GM19395 (cell line): Measurements from ENCODE around the gene DOCK7.
"Not testable (repeated sequence)": the region's sequence is repeated elsewhere in the genome, so short reads cannot be mapped to it uniquely, and the experiment has no call there.

Source experiments
- ATAC-seq: cut with Tn5 transposase; IDR thresholded peaks from one replicate; pipeline ENCODE4 v1.9.1; 2021; ENCODE audit warnings: mild to moderate bottlenecking, moderate library complexity; ENCODE audit not compliant: unreplicated experiment

Gene DOCK7

DNA sequence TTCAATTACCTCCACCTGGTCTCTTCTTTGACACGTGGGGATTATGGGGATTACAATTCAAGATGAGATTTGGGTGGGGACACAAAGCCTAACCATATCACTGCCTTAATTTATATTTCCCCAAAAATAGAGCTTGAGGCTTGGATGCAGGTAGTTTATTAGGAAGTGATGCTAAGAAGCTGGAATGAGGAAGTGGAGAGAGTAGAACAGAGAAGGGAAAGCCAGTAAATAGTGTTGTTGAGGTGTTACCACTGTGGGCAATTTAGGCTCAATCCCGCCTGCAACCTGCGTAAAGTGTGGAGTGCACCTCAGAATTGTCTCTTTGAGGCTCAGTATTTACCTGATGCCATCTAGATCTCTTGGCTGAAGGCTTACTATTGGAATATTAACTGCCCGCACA lies 4.9 kb upstream of the DOCK7 start:
- ATAC-seq = no peak

DNA sequence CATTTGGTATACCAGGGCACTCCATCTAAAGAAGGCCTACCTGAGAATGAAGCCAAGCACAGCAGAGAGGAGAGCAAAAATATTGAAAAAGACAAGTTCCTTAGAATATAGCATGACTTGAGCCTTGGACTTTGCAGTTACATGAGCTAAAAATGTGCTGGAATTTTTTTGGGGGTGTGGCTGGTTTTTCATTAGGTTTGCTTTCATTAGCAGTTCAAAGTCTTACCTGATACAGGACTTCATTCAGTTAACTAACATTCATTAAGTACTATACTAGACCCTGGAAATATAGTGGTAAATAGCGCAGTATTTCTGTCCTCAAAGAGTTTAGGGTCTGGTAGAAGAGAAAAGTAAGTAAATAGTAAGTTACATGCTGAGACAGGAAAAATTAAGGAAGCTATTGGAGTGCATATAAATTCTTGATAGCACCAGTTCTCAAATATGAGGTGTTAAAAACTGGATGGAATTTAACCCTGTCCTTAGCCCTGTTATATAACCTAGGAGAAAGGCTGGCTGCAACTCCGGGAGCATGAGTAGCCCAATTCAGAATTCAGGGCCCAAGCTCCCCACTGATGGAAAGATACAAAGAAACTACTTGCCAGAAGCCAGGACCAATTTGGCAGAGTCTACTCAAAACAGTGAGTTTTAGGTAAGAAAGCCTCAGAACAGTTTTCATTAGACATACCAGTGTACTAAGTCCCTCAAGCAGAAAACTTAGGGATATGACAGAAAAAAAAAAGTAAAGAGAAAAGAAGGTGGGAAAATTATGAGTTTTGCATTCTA lies 3.1 kb upstream of the DOCK7 start:
- ATAC-seq = no peak

- ATAC-seq = no peak
These were observed 1.3 kb upstream of the DOCK7 start for GRCh38 chr1:62689524-62689923.

GRCh38 chr1:62688687-62689085 lies 500 bp upstream of the DOCK7 start:
- peak; percentile 12 for ATAC-seq

- ATAC-seq = peak; percentile 54
These were observed 724 bp downstream of the DOCK7 start for GRCh38 chr1:62687421-62687902.

GRCh38 chr1:62686822-62687221 lies 1.4 kb downstream of the DOCK7 start:
- ATAC-seq = no peak

DNA sequence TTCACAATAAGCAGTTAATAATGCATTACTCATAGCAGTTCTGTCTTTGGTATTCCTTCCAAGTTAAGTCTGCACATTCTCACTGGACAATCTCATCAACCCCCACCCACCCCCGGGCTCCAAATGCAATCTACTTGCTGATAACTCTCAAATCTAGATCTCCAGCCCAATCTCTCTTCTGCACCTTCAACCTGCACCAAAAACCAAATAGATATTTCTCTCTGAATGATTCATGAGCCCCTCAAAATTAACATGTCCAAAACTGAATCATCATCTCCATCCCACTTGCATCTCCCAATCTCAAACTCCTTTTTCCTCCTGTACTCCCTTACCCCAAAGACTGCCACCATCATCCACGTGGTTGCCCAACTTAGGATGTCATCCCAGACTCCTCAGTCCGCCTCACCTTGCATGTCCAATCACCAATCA lies 2.7 kb downstream of the DOCK7 start:
- ATAC-seq = no peak

GRCh38 chr1:62682531-62682930 lies 5.7 kb downstream of the DOCK7 start:
- ATAC-seq = no peak

GRCh38 chr1:62680992-62681391 lies 7.2 kb downstream of the DOCK7 start:
- ATAC-seq = not testable (repeated sequence)

GRCh38 chr1:62677822-62678221 lies 10.4 kb downstream of the DOCK7 start:
- ATAC-seq = not testable (repeated sequence)

- no peak for ATAC-seq
These were observed 11.4 kb downstream of the DOCK7 start for GRCh38 chr1:62676611-62677356.

DNA sequence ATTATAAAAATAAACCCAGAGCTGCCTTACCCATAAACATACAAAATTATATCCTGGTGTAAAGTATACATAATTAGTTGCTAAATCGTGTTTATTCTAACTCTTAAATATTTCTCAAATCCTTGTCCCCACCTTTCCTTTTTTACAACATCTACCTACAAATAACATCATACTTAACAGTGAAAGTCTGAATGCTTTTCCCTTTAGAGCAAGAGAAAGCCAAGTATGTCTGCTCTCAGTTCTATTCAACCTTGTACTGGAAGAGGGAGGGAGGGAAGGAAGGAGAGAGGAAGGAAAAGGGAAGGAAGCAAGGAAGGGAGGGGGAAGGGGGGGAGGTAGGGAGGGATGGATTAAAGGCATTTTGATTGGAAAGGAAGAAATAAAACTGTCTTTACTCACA lies 14.6 kb downstream of the DOCK7 start:
- ATAC-seq = no peak

GRCh38 chr1:62672029-62672428 lies 16.2 kb downstream of the DOCK7 start:
- no peak for ATAC-seq

DNA sequence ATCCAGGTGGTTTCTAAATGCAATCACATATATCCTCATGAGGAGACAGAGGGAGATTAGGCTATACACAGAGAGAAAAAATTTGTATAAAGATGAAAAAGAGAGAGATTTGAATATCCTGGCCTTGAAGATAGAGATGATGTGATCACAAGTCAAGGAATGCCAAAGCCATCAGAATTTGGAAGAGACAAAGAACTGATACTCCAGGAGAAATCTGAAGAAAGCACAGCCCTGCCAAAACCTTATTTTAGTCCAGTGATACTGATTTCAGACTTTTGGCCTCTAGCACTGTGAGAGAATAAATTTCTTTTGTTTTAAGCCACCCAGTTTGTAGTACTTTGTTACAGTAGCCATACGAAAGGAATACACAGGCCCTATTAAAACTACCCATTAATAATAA lies 33.4 kb downstream of the DOCK7 start:
- ATAC-seq = no peak

- ATAC-seq = no peak
These were observed 35.8 kb downstream of the DOCK7 start for GRCh38 chr1:62652387-62652786.

GRCh38 chr1:62643283-62643682 lies 44.9 kb downstream of the DOCK7 start:
- no peak for ATAC-seq

DNA sequence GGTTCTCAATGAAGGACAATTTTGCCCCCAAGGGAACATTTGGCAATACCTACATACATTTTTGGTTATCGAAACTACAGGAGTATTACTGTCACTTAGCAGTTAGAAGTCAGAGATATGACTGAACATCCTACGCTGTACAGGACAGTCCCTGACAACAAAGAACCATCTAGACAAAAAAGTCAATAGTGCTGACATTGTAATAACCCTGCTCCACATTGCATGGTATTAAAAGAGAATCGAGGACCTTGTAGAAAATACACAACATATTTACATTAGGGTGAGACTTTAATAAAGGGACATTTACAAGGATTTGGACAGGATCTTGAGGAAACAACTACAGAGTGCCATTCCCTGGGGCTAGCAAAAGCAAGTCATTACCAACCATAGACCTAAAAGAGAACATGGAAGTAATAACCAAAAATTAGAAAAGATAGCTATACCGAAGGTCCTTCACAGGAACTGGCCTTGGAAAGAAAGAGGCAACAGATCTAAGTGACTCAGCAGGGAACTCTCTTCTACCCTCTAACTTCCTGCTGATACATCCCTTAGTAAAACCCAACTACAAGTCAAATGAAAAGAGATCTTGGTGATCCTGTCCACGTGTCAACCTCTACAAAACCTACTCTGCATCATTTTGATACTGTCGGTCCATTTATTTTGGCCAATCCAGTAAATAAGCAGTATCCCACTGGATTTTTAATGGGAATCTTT lies 50.6 kb downstream of the DOCK7 start:
- no peak for ATAC-seq

DNA sequence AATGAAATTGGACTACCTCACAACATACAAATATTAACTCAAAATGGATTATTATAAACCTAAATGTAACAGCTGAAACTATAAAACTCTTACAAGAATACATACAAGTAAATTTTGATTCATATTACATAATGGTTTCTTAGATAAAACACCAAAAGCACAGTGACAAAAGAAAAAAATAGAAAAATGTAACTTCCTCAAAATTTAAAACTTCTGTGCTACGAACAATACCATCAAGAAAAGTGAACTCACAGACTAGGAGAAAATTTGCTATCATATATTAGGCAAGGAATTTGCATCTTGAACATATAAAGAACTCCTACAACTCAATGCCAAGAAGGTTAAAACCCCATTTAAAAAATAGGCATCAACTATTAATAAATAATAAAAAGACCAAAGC lies 59.7 kb downstream of the DOCK7 start:
- no peak for ATAC-seq

DNA sequence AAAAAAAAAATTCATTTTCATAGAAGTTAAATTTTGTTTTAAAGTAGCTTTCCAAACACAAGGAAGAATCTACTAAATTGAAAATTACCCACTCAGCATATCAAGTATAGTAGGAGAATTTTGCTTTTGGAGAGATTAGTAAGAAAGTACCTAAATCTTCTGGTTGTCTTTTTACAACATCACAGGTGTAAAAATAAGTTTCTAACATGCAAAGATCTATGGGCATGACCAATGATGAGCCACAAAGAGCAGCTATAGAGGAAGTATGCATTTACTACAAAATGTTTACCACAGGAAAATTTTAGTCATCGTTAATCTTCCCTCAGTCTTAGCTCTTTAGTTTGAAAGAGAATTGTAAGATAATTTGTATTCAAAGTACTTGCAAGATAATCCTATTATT lies 62.8 kb downstream of the DOCK7 start:
- ATAC-seq = no peak

GRCh38 chr1:62621907-62622306 lies 66.3 kb downstream of the DOCK7 start:
- ATAC-seq = peak; percentile 98

DNA sequence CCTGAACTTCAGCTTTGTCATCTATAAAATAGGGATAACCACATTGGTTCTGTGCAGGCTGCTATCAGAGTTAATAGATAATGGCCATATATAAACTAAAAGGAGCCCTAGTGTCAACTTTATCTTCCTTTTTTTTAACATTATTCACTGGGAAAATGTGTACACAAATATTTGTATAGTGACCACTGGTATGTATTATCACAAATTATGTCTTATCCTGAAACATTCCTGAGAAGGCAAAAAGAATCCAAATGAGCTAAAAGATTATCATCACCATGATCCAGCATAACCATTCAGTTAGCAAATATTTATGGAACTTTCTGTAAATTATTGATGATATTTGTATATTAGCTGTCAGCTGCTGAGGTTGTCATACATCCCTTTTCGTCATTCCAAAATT lies 74.3 kb downstream of the DOCK7 start:
- peak; percentile 5 for ATAC-seq

GRCh38 chr1:62613325-62613727 lies 74.9 kb downstream of the DOCK7 start:
- ATAC-seq = peak; percentile 97
